PC-9 (cell line): ENCODE results near the gene INHA. TPM values are rescaled to one million over a fixed set of nuclear protein-coding genes. Genes with fewer than 3 reads are reported as not detected.
A peak's percentile ranks its signal among the peaks of the same experiment; 100 is the strongest.

ENCODE experiments used
- Bru-seq: library from RNA; stranded (reverse); fragments of 400-500 nt; gene quantifications from one replicate; lab custom pipeline; 2021; lab: Mats Ljungman, UMichigan
- BruChase-seq, 2 experiments: library from RNA; stranded (reverse); fragments of 400-500 nt; gene quantifications; one replicate each; lab custom pipeline; 2021; lab: Mats Ljungman, UMichigan
- BruUV-seq: library from RNA; stranded (reverse); fragments of 400-500 nt; replicated peaks from 2 replicates; lab custom pipeline; 2021; lab: Mats Ljungman, UMichigan
- CTCF ChIA-PET: fragments of 300-600 bp; sonication (Branson Sonifier 250); formaldehyde crosslinking; loops from one replicate; lab custom pipeline; 2022; ENCODE audit warnings: antibody characterized with exemption; lab: Charles Lee
- POLR2A ChIA-PET: fragments of 300-600 bp; sonication (Branson Sonifier 250); formaldehyde crosslinking; loops from one replicate; lab custom pipeline; 2022; ENCODE audit warnings: antibody characterized with exemption; ENCODE audit not compliant: unreplicated experiment; lab: Charles Lee
- DNase-seq, 2 experiments: peaks; one replicate each; pipeline versions ENCODE4 v3.0.0 to v3.0.0-alpha.2; 2015 to 2022; ENCODE audit warnings: mixed read lengths in 1 of 2
- H2AFZ ChIP-seq: fragments of 200-600 bp; sonication (generic); 2 replicates; pipeline ENCODE4 v1.8.1; 2017; ENCODE audit warnings: antibody characterized with exemption
- H3F3A ChIP-seq: fragments of 200-600 bp; sonication (generic); 2 replicates; pipeline ENCODE4 v1.8.1; 2017; ENCODE audit warnings: antibody characterized with exemption, mild to moderate bottlenecking, low read depth; ENCODE audit not compliant: insufficient read depth
- H3K27ac ChIP-seq: fragments of 200-600 bp; sonication (generic); 2 replicates; pipeline ENCODE4 v1.6.1; 2016; ENCODE audit warnings: mixed run types
- H3K27me3 ChIP-seq: fragments of 200-600 bp; sonication (generic); 2 replicates; pipeline ENCODE4 v1.6.1; 2016; ENCODE audit warnings: low read depth, mixed run types; ENCODE audit not compliant: insufficient read depth
- H3K36me3 ChIP-seq: fragments of 200-600 bp; sonication (generic); 2 replicates; pipeline ENCODE4 v1.6.1; 2016; ENCODE audit warnings: low read depth, mixed run types
- H3K4me1 ChIP-seq: fragments of 200-600 bp; sonication (generic); replicated peaks from 2 replicates; pipeline ENCODE4 v1.6.1; 2016; ENCODE audit warnings: mixed run types; ENCODE audit not compliant: insufficient read depth
- H3K4me2 ChIP-seq: fragments of 200-600 bp; sonication (generic); 2 replicates; pipeline ENCODE4 v1.6.1; 2017; ENCODE audit warnings: mixed run types
- H3K4me3 ChIP-seq: fragments of 200-600 bp; sonication (generic); 2 replicates; pipeline ENCODE4 v1.6.1; 2016; ENCODE audit warnings: mixed run types
- H3K79me2 ChIP-seq: fragments of 200-600 bp; sonication (generic); 2 replicates; pipeline ENCODE4 v1.6.1; 2017; ENCODE audit warnings: low read depth, mixed run types
- H3K9me2 ChIP-seq: fragments of 200-600 bp; sonication (generic); 2 replicates; pipeline ENCODE4 v1.8.1; 2017; ENCODE audit warnings: mild to moderate bottlenecking; ENCODE audit not compliant: insufficient read depth
- H3K9me3 ChIP-seq: fragments of 200-600 bp; sonication (generic); 2 replicates; pipeline ENCODE4 v1.8.1; 2016; ENCODE audit warnings: low read depth; ENCODE audit not compliant: insufficient read depth
- H4K20me1 ChIP-seq: fragments of 200-600 bp; sonication (generic); 2 replicates; pipeline ENCODE4 v1.8.1; 2017; ENCODE audit not compliant: insufficient read depth
- CTCF ChIP-seq: fragments of 200-600 bp; sonication (generic); conservative IDR thresholded peaks from 2 replicates; pipeline ENCODE4 v1.6.1; 2017; ENCODE audit warnings: mixed run types, antibody characterized with exemption, mild to moderate bottlenecking, moderate library complexity
- EZH2 ChIP-seq: fragments of 200-600 bp; sonication (generic); IDR thresholded peaks from 2 replicates; pipeline ENCODE4 v1.8.0; 2017; ENCODE audit warnings: antibody characterized with exemption, low read depth
- intact Hi-C: fragments of 100-400 bp; cut with micrococcal nuclease; formaldehyde crosslinking; loops from one replicate; pipeline ENCODE4 v1.10.0; 2022; ENCODE audit not compliant: unreplicated experiment
- long read RNA-seq: library from polyadenylated mRNA; stranded (forward); transcript quantifications from one replicate; pipeline ENCODE4 v2.0.0, GENCODE V29; 2022
- total RNA-seq: library from RNA; stranded (reverse); gene quantifications from 2 replicates; pipeline ENCODE4 v1.2.3, GENCODE V29; 2021

INHA gene
- total RNA-seq (5.2 and 9.1 TPM in 2 replicates), Bru-seq, nascent RNA (percentile 51 among the genes with signal in this experiment), BruChase-seq, experiment 1, labeled RNA remaining after a 2-hour chase (percentile 73 among the genes with signal in this experiment), BruChase-seq, experiment 2, labeled RNA remaining after a 6-hour chase (percentile 67 among the genes with signal in this experiment)
- long read RNA-seq, partial matches to known transcripts: 0 of 6 reads
- long read RNA-seq, other reads (novel, unspliced or antisense): 4 of 6 reads

- Histone ChIP-seq H3K4me2 (peak within 1 kb of the TSS; percentile 98), H2AFZ (peak within 1 kb of the TSS; percentile 70), H3K27me3 (no peaks in the 10 kb centered on the region), H3K79me2 (peaks cover 13% of the 10 kb centered on the region), H3K36me3 (no peaks in the 10 kb centered on the region), H4K20me1 (no peaks in the 10 kb centered on the region), H3F3A (peaks cover 13% of the 10 kb centered on the region), H3K9me2 (no peaks in the 10 kb centered on the region), H3K4me1 (peaks cover 28% of the 10 kb centered on the region), H3K9me3 (no peaks in the 10 kb centered on the region), H3K4me3 (peak within 1 kb of the TSS; percentile 67), H3K27ac (peak within 1 kb of the TSS; percentile 64)
- BruUV-seq: no TSS peak
- intact Hi-C loops: loop anchor here (1.0 kb wide), 1 partner anchor 24 kb away; no protein-coding TSS in a partner anchor
- ChIA-PET CTCF (interaction anchor here (0.6 kb wide), 1 partner anchor 26 kb away, joined by 8 read pairs; no protein-coding TSS in a partner anchor), POLR2A (interaction anchor here (0.8 kb wide), 1 partner anchor 25 kb away, joined by 9 read pairs; no protein-coding TSS in a partner anchor)
- TF ChIP-seq CTCF (no peak), EZH2 (no peak)
- DNase-seq: no peak
These were observed at the start of gene INHA for GRCh38 chr2:219572237-219573001. TSS of gene INHA (plus strand) at chr2:219572310. CDS start at chr2:219572375, 65 bp downstream.

GRCh38 chr2:219523031-219523671 is 49.0 kb upstream of the INHA start:
- Histone ChIP-seq H3K4me2 (peak overlapping the region; percentile 60), H3F3A (peaks cover 6% of the 10 kb centered on the region; the same call in 1 of the 2 replicates), H4K20me1 (no peaks in the 10 kb centered on the region), H3K36me3 (no peaks in the 10 kb centered on the region), H2AFZ (no peak overlapping the region), H3K27ac (no peak overlapping the region), H3K9me3 (no peaks in the 10 kb centered on the region), H3K4me1 (peaks cover 15% of the 10 kb centered on the region), H3K9me2 (no peaks in the 10 kb centered on the region), H3K79me2 (no peaks in the 10 kb centered on the region), H3K27me3 (peaks cover 16% of the 10 kb centered on the region), H3K4me3 (no peak overlapping the region)
- DNase-seq: no peak
- intact Hi-C loops: loop anchor here (5.0 kb wide), 1 partner anchor 66 kb away; no protein-coding TSS in a partner anchor
- ChIA-PET POLR2A (no interaction called here), CTCF (interaction anchor here (0.6 to 0.7 kb wide), 3 partner anchors 26 to 441 kb away, joined by 3 to 4 read pairs (median 4); no protein-coding TSS in a partner anchor)
- TF ChIP-seq CTCF (no peak), EZH2 (no peak)
- no TSS peak for BruUV-seq

- no peaks in the 10 kb centered on the region for H3K9me2 ChIP-seq
- H3K4me2 ChIP-seq: no peak overlapping the region
- intact Hi-C loops: loop anchor here (5.0 kb wide), 1 partner anchor 68 kb away; no protein-coding TSS in a partner anchor
- no peak for TF ChIP-seq EZH2
- TF ChIP-seq CTCF: no peak
- DNase-seq: no peak
- CTCF ChIA-PET: no interaction called here
- H4K20me1 ChIP-seq: no peaks in the 10 kb centered on the region
- no peaks in the 10 kb centered on the region for H3K9me3 ChIP-seq
- peaks cover 15% of the 10 kb centered on the region for H3K4me1 ChIP-seq
- no peak overlapping the region for H3K27ac ChIP-seq
- peaks cover 6% of the 10 kb centered on the region; the same call in 1 of the 2 replicates for H3F3A ChIP-seq
- H3K79me2 ChIP-seq: no peaks in the 10 kb centered on the region
- no peak overlapping the region for H3K4me3 ChIP-seq
- peaks cover 32% of the 10 kb centered on the region for H3K27me3 ChIP-seq
- H3K36me3 ChIP-seq: no peaks in the 10 kb centered on the region
- H2AFZ ChIP-seq: no peak overlapping the region
- POLR2A ChIA-PET: no interaction called here
- no TSS peak for BruUV-seq
These were observed 47.3 kb upstream of the INHA start for GRCh38 chr2:219524817-219525216.
